GM06990 (cell line): ENCODE data around the gene PIBF1.

Source experiments
- DNase-seq: peaks from one replicate; pipeline ENCODE4 v3.0.0-alpha.2; 2011; ENCODE audit not compliant: insufficient read length; ENCODE audit errors: extremely low read depth
- H3K27me3 ChIP-seq: replicated peaks from 2 replicates; pipeline ENCODE4 v1.6.0; 2011; ENCODE audit warnings: low read length; ENCODE audit not compliant: control insufficient read depth, insufficient read depth
- H3K36me3 ChIP-seq: 2 replicates; pipeline ENCODE4 v1.5.1; 2011; ENCODE audit warnings: low read length; ENCODE audit not compliant: control insufficient read depth, insufficient read depth
- H3K4me3 ChIP-seq: replicated peaks from 2 replicates; pipeline ENCODE4 v1.5.1; 2011; ENCODE audit warnings: low read depth, mild to moderate bottlenecking, control low read depth, low read length
- TF ChIP-seq, protein P1 (sequence below): IDR thresholded peaks from 2 replicates; pipeline ENCODE4 v1.5.1; 2011; ENCODE audit warnings: low read length, control low read depth, mild to moderate bottlenecking, inconsistent platforms; ENCODE audit not compliant: insufficient read depth, poor library complexity, severe bottlenecking

PIBF1 gene

GRCh38 chr13:73025217-73026012 lies 243.5 kb downstream of the PIBF1 start:
- no peak for DNase-seq
- Histone ChIP-seq H3K4me3 (no peak overlapping the region), H3K27me3 (no peaks in the 10 kb centered on the region), H3K36me3 (no peaks in the 10 kb centered on the region)
- TF ChIP-seq, protein P1, sequence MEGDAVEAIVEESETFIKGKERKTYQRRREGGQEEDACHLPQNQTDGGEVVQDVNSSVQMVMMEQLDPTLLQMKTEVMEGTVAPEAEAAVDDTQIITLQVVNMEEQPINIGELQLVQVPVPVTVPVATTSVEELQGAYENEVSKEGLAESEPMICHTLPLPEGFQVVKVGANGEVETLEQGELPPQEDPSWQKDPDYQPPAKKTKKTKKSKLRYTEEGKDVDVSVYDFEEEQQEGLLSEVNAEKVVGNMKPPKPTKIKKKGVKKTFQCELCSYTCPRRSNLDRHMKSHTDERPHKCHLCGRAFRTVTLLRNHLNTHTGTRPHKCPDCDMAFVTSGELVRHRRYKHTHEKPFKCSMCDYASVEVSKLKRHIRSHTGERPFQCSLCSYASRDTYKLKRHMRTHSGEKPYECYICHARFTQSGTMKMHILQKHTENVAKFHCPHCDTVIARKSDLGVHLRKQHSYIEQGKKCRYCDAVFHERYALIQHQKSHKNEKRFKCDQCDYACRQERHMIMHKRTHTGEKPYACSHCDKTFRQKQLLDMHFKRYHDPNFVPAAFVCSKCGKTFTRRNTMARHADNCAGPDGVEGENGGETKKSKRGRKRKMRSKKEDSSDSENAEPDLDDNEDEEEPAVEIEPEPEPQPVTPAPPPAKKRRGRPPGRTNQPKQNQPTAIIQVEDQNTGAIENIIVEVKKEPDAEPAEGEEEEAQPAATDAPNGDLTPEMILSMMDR = no peak

GRCh38 chr13:73034901-73035300 lies 253.0 kb downstream of the PIBF1 start:
- TF ChIP-seq, protein P1 = no peak
- DNase-seq = no peak
- no peaks in the 10 kb centered on the region for H3K36me3 ChIP-seq
- H3K4me3 ChIP-seq = no peak overlapping the region
- no peaks in the 10 kb centered on the region for H3K27me3 ChIP-seq

- DNase-seq = no peak
Observed at GRCh38 chr13:73035660-73036059, 253.7 kb downstream of the PIBF1 start.

DNA sequence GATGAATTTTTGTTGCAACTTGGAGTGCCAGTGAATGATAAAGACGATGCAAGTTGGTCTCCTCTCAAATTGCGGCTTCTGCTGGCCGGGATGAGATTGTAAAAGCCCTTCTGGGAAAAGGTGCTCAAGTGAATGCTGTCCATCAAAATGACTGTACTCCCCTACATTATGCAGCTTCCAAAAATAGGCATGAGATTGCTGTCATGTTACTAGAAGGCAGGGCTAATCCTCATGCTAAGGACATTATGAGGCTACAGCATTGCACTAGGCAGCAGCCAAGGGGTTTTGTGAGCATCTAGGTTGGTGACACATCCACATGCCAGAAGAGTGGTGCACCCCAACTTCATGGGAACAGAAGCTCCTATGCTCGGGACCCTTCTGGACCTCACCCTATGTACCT lies 254.6 kb downstream of the PIBF1 start:
- TF ChIP-seq, protein P1 = no peak
- Histone ChIP-seq H3K4me3 (no peak overlapping the region), H3K36me3 (no peaks in the 10 kb centered on the region), H3K27me3 (no peaks in the 10 kb centered on the region)
- no peak for DNase-seq

More at GRCh38 chr13:73035660-73036059, 253.7 kb downstream of the PIBF1 start:
- no peak overlapping the region for H3K4me3 ChIP-seq
- no peaks in the 10 kb centered on the region for H3K36me3 ChIP-seq
- TF ChIP-seq, protein P1 = no peak
- H3K27me3 ChIP-seq = no peaks in the 10 kb centered on the region

DNA sequence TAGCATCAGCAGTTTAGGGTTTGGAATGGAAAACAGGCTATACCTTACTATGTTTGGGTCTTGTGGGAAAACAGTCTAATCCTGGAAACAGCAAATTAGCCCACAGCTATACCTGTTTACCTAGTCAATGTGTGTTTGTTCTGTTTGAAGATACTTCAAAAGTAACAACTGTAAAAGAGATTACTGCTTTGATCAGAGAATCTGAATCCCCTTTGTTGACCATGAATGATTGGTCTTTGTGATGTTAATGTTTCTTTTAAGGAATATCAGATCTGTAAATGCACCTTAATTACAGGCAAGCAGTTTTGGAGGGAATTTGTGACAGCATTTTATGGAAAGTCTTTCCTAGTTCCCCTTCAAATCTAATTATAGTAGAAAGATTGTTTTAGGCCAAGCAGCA lies 256.1 kb downstream of the PIBF1 start:
- Histone ChIP-seq H3K27me3 (no peaks in the 10 kb centered on the region), H3K4me3 (no peak overlapping the region), H3K36me3 (no peaks in the 10 kb centered on the region)
- DNase-seq = no peak
- TF ChIP-seq, protein P1 = no peak
